ENCODE data around the gene OBSL1.

Gene OBSL1

GRCh38 chr2:219506153-219506801 is 65.1 kb downstream of the OBSL1 start:
- no peak overlapping the region for H3K27ac Mint-ChIP-seq (ENCODE audit: low read depth)
- H3K9me3 Mint-ChIP-seq = no peaks in the 10 kb centered on the region
- H3K4me3 Mint-ChIP-seq = no peak overlapping the region
- ATAC-seq (replicated peaks; ENCODE audit: extremely low read depth, poor library complexity, severe bottlenecking) (no peak), DNase-seq (ENCODE audit: low spot score in 2 of 2) (no peak)
- H3K36me3 Mint-ChIP-seq (ENCODE audit: insufficient read depth) = peaks cover 12% of the 10 kb centered on the region
- peaks cover 30% of the 10 kb centered on the region for H3K27me3 Mint-ChIP-seq
- peaks cover 24% of the 10 kb centered on the region for H3K4me1 Mint-ChIP-seq

- no peak overlapping the region for H3K27ac Mint-ChIP-seq (ENCODE audit: low read depth)
- H3K4me3 Mint-ChIP-seq = no peak overlapping the region
- H3K9me3 Mint-ChIP-seq = no peaks in the 10 kb centered on the region
- DNase-seq (ENCODE audit: low spot score in 2 of 2) (no peak), ATAC-seq (replicated peaks; ENCODE audit: extremely low read depth, poor library complexity, severe bottlenecking) (no peak)
- H3K27me3 Mint-ChIP-seq = peaks cover 23% of the 10 kb centered on the region
- peaks cover 12% of the 10 kb centered on the region for H3K36me3 Mint-ChIP-seq (ENCODE audit: insufficient read depth)
- peaks cover 20% of the 10 kb centered on the region for H3K4me1 Mint-ChIP-seq
These were observed 65.8 kb downstream of the OBSL1 start for GRCh38 chr2:219505585-219505984.

DNA sequence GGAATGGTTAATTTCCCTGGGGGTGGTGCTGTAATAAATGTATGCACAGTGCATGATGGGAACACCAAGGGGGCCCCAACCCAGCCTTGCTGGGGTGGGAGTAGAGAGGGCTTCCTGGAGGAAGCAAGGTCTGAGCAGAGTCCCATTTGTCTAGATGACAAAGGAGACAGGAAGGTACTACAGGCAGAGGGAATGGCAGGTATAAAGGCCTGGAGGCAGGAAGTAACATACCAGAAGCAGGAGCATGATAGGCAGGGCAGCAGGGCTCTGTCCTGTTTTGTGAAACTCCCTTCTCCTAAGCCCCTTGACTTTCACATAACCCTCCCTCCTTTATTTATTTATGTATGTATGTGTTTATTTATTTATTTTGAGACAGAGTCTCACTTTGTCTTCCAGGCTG is 68.7 kb downstream of the OBSL1 start:
- H3K27ac Mint-ChIP-seq (ENCODE audit: low read depth) = no peak overlapping the region
- peaks cover 34% of the 10 kb centered on the region for H3K4me1 Mint-ChIP-seq
- no peaks in the 10 kb centered on the region for H3K9me3 Mint-ChIP-seq
- ATAC-seq (replicated peaks; ENCODE audit: extremely low read depth, poor library complexity, severe bottlenecking) (no peak), DNase-seq (ENCODE audit: low spot score in 2 of 2) (no peak)
- no peak overlapping the region for H3K4me3 Mint-ChIP-seq
- peaks cover 17% of the 10 kb centered on the region for H3K36me3 Mint-ChIP-seq (ENCODE audit: insufficient read depth)
- H3K27me3 Mint-ChIP-seq = peaks cover 14% of the 10 kb centered on the region

DNA sequence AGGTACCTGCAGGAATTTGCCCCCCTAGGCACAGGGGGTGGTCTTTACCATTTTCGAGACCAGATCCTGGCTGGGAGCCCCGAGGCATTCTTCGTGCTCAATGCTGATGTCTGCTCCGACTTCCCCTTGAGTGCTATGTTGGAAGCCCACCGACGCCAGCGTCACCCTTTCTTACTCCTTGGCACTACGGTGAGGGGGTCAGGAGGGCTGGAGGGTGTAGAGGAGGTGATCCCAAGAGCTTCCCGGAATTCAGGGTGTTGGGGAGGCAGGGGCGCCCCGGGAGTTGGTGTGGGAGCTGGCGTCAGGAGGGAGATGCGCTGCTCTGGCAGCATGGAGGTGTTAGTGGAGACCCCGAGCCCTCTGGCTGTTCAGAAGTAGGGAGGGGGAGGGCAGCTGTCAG is 69.5 kb downstream of the OBSL1 start:
- no peak overlapping the region for H3K4me3 Mint-ChIP-seq
- no peak for ATAC-seq (replicated peaks; ENCODE audit: extremely low read depth, poor library complexity, severe bottlenecking)
- H3K27ac Mint-ChIP-seq (ENCODE audit: low read depth) = no peak overlapping the region
- DNase-seq (ENCODE audit: low spot score in 2 of 2) = no peak
- H3K9me3 Mint-ChIP-seq = no peaks in the 10 kb centered on the region
- peaks cover 18% of the 10 kb centered on the region for H3K27me3 Mint-ChIP-seq
- H3K4me1 Mint-ChIP-seq = peaks cover 40% of the 10 kb centered on the region
- H3K36me3 Mint-ChIP-seq (ENCODE audit: insufficient read depth) = peaks cover 17% of the 10 kb centered on the region
